GM19438 (cell line): Measurements from ENCODE around the gene PRDM16.

Source experiments
- ATAC-seq: cut with Tn5 transposase; IDR thresholded peaks from one replicate; pipeline ENCODE4 v1.9.1; 2021; ENCODE audit warnings: low read depth; ENCODE audit not compliant: unreplicated experiment

The PRDM16 gene

GRCh38 chr1:3461238-3461933, 392.4 kb downstream of the PRDM16 start:
- no peak for ATAC-seq

DNA sequence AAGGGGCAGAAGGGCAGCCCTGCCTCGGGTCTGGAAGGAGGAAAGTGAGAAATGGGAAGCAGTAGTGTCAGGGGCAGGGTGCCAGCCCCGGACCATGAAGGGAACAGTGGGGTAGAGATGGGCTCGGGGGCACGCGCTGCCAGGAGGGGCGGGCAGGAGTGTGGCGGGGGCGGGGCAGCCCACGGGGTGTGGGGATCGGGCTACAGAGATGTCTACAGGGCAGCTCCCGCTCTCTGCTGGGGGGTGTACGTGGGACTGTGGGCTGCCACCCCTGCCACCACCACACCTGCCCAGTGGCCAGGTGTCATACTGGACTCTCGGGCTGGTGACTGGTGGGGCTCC, 392.9 kb downstream of the PRDM16 start:
- no peak for ATAC-seq

DNA sequence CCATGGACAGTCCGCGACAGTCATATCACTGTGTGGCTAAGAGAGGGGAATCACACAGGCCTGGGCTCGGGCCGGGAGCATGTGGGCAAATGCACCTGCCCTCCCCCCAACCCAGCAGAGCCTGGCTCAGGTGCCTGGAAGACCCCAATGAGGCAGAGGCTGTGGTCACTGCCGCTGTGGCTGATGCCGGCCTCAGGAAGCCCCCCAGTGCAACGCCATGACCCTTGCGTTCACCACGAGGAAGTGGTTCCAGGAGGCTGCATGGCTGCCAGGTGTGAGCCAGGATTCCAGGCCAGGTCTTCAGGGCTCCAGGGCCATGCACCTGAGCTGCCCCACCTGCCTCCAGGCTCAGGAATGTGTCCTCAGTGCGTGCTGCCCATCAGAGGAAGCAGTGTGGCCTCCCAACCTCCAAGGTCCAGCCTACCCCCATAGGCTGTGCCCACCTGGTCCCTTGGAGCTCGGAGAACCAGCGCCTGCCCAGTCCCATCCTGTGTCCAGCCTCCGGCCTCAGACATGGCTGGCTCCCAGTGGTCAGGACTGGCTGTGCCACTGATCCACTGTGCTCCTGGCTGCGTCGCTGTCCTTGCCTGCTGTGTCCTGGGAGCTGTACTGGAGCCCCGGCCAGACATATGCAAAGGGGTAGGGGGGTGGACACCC, 393.5 kb downstream of the PRDM16 start:
- no peak for ATAC-seq

DNA sequence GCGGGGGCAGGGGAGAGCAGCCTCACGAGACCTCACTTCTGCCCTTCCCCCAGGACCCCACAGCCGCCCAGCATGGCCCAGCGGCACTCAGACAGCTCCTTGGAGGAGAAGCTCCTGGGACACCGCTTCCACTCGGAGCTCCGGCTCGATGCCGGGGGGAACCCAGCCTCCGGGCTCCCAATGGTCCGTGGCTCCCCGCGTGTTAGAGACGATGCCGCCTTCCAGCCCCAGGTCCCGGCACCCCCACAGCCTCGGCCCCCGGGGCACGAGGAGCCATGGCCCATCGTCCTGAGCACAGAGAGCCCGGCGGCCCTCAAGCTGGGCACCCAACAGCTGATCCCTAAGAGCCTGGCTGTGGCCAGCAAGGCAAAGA, 394.0 kb downstream of the PRDM16 start:
- ATAC-seq = no peak

- no peak for ATAC-seq
These were observed 394.4 kb downstream of the PRDM16 start for GRCh38 chr1:3463408-3463863.

- ATAC-seq = no peak
These were observed 395.1 kb downstream of the PRDM16 start for GRCh38 chr1:3463891-3464648.

DNA sequence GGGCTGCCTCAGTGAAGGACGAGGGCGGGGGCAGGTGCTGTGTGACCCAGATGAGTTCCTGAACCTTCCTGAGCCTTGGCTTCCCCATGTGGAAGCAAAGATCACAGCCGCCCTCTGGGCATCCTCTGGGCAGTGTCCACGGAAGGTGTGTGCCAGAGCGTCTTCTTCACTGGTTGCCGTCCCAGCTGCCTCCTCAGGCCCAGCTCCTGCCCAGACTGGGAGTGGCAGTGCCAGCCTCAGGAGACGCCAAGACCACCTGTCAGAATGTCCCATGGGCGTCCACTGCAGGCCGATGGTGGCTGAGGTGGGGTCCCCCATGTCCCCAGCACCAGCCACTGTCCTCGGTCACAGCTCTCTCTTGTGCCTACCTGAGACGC, 395.6 kb downstream of the PRDM16 start:
- ATAC-seq = no peak

DNA sequence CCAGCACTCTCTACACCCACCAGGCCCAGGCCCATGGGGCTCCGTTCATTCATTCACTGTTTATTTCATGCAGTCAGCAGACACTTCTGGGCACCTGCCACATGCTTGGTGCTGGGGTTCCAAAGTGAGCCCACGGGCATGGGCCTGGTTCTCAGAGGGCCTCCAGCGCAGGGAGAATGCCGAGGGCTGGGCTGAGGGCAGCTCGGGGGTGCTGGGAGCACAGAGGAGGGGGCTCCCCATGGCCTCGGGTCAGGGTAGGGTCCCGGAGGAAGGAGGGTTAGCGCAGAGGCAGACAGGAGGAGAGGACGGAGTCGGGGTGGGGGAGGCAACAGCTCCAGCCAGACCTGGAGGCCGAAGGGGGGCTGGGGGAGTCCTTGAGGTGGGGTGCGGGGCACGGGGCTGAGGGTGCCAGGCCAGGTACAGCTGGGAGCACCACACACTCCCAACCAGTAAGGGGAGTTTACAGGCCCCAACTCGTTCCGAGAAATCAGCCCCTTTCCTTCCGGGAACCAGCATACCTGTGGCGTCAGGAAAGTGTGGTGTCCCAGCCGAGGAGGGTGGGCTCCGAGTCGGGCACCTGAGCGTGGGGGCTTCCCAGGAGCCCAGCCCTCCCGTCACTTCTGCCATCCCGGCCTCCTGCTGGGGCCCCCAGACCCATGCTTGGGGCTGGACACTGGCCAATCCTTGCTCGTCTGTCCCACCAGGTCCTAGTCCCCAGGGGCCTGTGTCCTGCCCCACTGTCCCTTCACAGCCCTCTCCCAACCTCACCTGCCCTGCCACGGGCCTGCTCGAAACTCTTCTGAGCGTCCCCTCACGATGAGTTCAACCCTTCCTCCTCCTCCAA, 396.3 kb downstream of the PRDM16 start:
- no peak for ATAC-seq

GRCh38 chr1:3465935-3466321, 396.9 kb downstream of the PRDM16 start:
- no peak for ATAC-seq

GRCh38 chr1:3466366-3467075, 397.5 kb downstream of the PRDM16 start:
- ATAC-seq = no peak

- ATAC-seq = no peak
These were observed 398.4 kb downstream of the PRDM16 start for GRCh38 chr1:3467096-3468036.

- ATAC-seq = no peak
These were observed 399.5 kb downstream of the PRDM16 start for GRCh38 chr1:3468236-3469103.

DNA sequence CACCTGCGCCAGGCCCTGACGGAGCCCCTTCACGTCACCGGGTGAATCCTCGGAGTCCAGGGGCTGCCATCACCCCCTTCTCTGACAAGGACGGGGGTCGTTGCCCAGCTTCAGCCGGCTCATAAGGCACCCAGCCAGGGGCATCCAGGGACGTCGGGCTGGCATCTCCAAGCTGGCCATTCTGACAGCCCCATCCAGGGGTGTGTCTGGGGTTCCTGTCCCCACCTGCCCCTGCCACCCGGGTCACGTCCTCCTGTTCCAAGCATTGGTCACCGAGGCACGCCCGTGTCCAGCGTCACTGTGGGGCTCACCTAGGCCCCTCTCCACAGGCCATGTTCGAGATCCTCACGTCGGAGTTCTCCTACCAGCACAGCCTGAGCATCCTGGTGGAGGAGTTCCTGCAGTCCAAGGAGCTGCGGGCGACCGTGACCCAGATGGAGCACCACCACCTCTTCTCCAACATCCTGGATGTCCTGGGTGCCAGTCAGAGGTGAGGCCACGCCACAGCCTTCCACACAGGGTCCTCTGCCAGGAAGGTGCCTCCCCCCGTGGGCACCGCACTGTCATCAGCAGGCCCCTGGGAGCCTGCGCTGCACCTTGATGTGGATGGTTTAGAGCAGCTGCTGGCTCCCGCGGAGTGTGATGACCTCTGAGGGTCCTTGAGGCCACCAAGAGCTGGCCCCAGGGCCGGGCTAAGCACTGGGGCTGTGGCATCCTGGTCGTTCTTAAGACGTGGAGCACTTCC, 400.3 kb downstream of the PRDM16 start:
- ATAC-seq = no peak

GRCh38 chr1:3469849-3470649, 401.0 kb downstream of the PRDM16 start:
- ATAC-seq = no peak

DNA sequence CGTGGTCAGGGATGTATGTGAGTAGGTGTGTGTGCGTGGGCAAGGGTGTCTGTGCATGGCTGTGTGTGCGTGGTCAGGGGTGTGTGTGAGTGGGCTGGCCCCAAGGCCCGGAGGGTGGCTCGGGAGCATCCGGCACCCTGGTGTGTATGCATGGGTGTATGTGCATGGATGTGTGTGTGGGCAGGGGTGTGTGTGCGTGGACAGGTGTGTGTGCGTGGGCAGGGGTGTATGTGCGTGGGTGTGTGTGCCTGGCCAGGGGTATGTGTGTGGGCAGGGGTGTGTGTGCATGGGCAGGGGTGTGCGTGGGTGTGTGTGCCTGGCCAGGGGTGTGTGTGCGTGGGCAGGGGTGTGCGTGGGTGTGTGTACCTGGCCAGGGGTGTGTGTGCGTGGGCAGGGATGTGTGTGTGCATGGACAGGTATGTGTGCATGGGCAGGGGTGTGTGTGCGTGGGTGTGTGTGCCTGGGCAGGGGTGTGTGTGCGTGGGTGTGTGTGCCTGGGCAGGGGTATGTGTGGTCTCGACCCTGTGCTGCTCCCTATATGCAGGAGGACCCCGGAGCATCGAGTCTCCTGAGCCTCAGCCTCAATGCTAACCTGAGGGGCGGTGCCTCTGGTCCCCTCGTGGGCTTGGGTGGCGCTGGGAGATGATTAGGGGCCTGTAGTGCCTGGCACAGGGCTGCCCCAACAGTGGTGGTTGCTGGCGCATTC, 401.8 kb downstream of the PRDM16 start:
- ATAC-seq = no peak
